ENCODE results near the gene CAPN10.
"Not testable (repeated sequence)": the region's sequence is repeated elsewhere in the genome, so short reads cannot be mapped to it uniquely, and the experiment has no call there.

The CAPN10 gene

GRCh38 chr2:240604291-240604938, 17.9 kb downstream of the CAPN10 start:
- DNase-seq = no peak

GRCh38 chr2:240604939-240605716, 18.6 kb downstream of the CAPN10 start:
- no peak for DNase-seq

- DNase-seq = no peak
These were observed 19.6 kb downstream of the CAPN10 start for GRCh38 chr2:240605867-240606743.

GRCh38 chr2:240611601-240612210, 25.2 kb downstream of the CAPN10 start:
- no peak for DNase-seq

GRCh38 chr2:240613781-240614180, 27.2 kb downstream of the CAPN10 start:
- DNase-seq = no peak

- DNase-seq = no peak
These were observed 27.9 kb downstream of the CAPN10 start for GRCh38 chr2:240614391-240614790.

GRCh38 chr2:240615396-240615795, 28.9 kb downstream of the CAPN10 start:
- DNase-seq = no peak

- DNase-seq = no peak
These were observed 29.4 kb downstream of the CAPN10 start for GRCh38 chr2:240615820-240616547.

GRCh38 chr2:240616860-240617666, 30.5 kb downstream of the CAPN10 start:
- not testable (repeated sequence) for DNase-seq

- no peak for DNase-seq
These were observed 32.2 kb downstream of the CAPN10 start for GRCh38 chr2:240618776-240619175.

- no peak for DNase-seq
These were observed 33.1 kb downstream of the CAPN10 start for GRCh38 chr2:240619506-240620148.

GRCh38 chr2:240620149-240620731, 33.7 kb downstream of the CAPN10 start:
- no peak for DNase-seq

- DNase-seq = no peak
These were observed 34.3 kb downstream of the CAPN10 start for GRCh38 chr2:240620859-240621258.

GRCh38 chr2:240622060-240622411, 35.5 kb downstream of the CAPN10 start:
- DNase-seq = no peak

GRCh38 chr2:240622531-240623235, 36.1 kb downstream of the CAPN10 start:
- DNase-seq = no peak

GRCh38 chr2:240623531-240624010, 37.0 kb downstream of the CAPN10 start:
- DNase-seq = no peak

- no peak for DNase-seq
These were observed 37.7 kb downstream of the CAPN10 start for GRCh38 chr2:240624011-240624949.

GRCh38 chr2:240624950-240625621, 38.6 kb downstream of the CAPN10 start, which contains the start of gene GPR35:
GPR35 (plus strand) TSS chr2:240625480; CDS start chr2:240629953, 4,473 bp downstream.
- no peak for DNase-seq
